Activated naive CD4-positive, alpha-beta T cell treated with anti-CD3 and anti-CD28 coated beads, Interleukin-2, amount 10 ng/mL, durations not matched to agents 5 hours and 36 hours (primary cell): ENCODE results near the gene PCDHGB1. TPM values are rescaled to one million over a fixed set of nuclear protein-coding genes. Genes with fewer than 3 reads are reported as not detected.

Experiments used
- total RNA-seq, 2 experiments: library from RNA; stranded (reverse); gene quantifications; one replicate each; pipeline ENCODE4 v1.2.3, GENCODE V29; 2021

PCDHGB1 gene
- total RNA-seq, 2 experiments from 2014 or later = not detected

DNA sequence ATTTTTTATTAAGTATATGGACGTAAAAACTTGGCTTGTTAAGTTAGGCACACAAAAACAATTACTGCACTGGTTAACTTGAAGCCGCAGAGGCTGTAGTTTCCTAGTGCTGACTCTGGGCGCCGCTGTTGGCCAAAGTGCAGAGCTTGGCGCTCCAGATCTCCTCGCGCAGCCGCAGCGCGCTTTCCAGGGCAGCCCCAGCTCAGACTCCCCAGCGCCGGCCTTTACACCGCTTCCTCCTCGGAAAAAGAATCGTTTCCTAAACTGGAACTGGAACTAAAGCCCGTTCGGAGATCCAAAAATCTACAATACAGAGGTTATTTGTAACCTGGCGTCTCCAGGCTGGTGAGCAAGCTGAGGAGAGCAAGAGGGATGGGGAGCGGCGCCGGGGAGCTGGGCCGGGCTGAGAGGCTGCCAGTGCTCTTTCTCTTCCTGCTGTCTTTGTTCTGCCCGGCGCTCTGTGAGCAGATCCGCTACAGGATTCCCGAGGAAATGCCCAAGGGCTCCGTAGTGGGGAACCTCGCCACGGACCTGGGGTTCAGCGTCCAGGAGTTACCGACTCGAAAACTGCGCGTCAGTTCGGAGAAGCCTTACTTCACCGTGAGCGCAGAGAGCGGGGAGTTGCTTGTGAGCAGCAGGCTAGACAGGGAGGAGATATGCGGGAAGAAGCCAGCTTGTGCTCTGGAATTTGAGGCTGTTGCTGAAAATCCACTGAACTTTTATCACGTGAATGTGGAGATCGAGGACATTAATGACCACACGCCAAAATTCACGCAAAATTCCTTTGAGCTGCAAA is 48.1 kb downstream of the PCDHGB1 start, which contains the start of gene PCDHGB5:
PCDHGB5 (plus strand) TSS at position 192 of the 796 bp plus-strand sequence; CDS start at position 373, 181 bp downstream.

Other genes with a start within 250 kb of the PCDHGB1 start
- gene PCDHB3, start 249.6 kb upstream of the PCDHGB1 start, total RNA-seq = not detected
- not detected for gene PCDHB4, start 228.3 kb upstream of the PCDHGB1 start, total RNA-seq
- gene PCDHB5, start 214.9 kb upstream of the PCDHGB1 start, total RNA-seq = not detected
- not detected for gene PCDHB6, start 200.0 kb upstream of the PCDHGB1 start, total RNA-seq
- not detected for gene PCDHB7, start 177.5 kb upstream of the PCDHGB1 start, total RNA-seq
- gene PCDHB8, start 172.3 kb upstream of the PCDHGB1 start, total RNA-seq = not detected
- not detected for gene PCDHB16, start 167.7 kb upstream of the PCDHGB1 start, total RNA-seq
- not detected for gene PCDHB9, start 162.9 kb upstream of the PCDHGB1 start, total RNA-seq
- not detected for gene PCDHB10, start 157.7 kb upstream of the PCDHGB1 start, total RNA-seq
- not detected for gene PCDHB11, start 150.5 kb upstream of the PCDHGB1 start, total RNA-seq
- gene PCDHB12, start 141.4 kb upstream of the PCDHGB1 start, total RNA-seq = not detected
- not detected for gene PCDHB13, start 136.2 kb upstream of the PCDHGB1 start, total RNA-seq
- gene PCDHB14, start 126.8 kb upstream of the PCDHGB1 start, total RNA-seq = not detected
- gene PCDHB15, start 104.7 kb upstream of the PCDHGB1 start, total RNA-seq = not detected
- 1 to 10 TPM in 1 of 2 experiments, under 1 TPM in 1; 0.45 to 1.1 TPM for gene SLC25A2, start 46.0 kb upstream of the PCDHGB1 start, total RNA-seq
- gene TAF7, start 29.3 kb upstream of the PCDHGB1 start, total RNA-seq = 10 to 100 TPM; 73.2 to 73.7 TPM
- gene PCDHGA1, start 19.6 kb upstream of the PCDHGB1 start, total RNA-seq = not detected
- gene PCDHGA2, start 11.3 kb upstream of the PCDHGB1 start, total RNA-seq = not detected
- gene PCDHGA3, start 6.3 kb upstream of the PCDHGB1 start, total RNA-seq = not detected
- under 1 TPM; 0.10 to 0.14 TPM for gene PCDHGA4, start 4.9 kb downstream of the PCDHGB1 start, total RNA-seq
- gene PCDHGB2, start 9.9 kb downstream of the PCDHGB1 start, total RNA-seq = under 1 TPM in 1 of 2 experiments, not detected in 1; 0.12 TPM
- gene PCDHGA5, start 14.1 kb downstream of the PCDHGB1 start, total RNA-seq = not detected
- under 1 TPM; 0.10 to 0.14 TPM for gene PCDHGB3, start 20.1 kb downstream of the PCDHGB1 start, total RNA-seq
- under 1 TPM; 0.10 to 0.12 TPM for gene PCDHGA6, start 23.8 kb downstream of the PCDHGB1 start, total RNA-seq
- not detected for gene PCDHGA7, start 32.6 kb downstream of the PCDHGB1 start, total RNA-seq
- gene PCDHGB4, start 37.6 kb downstream of the PCDHGB1 start, total RNA-seq = not detected
- under 1 TPM in 1 of 2 experiments, not detected in 1; 0.05 TPM for gene PCDHGA8, start 42.5 kb downstream of the PCDHGB1 start, total RNA-seq
- under 1 TPM in 1 of 2 experiments, not detected in 1; 0.08 TPM for gene PCDHGB5, start 47.8 kb downstream of the PCDHGB1 start, total RNA-seq
- gene PCDHGA9, start 52.7 kb downstream of the PCDHGB1 start, total RNA-seq = under 1 TPM in 1 of 2 experiments, not detected in 1; 0.08 TPM
- under 1 TPM in 1 of 2 experiments, not detected in 1; 0.05 TPM for gene PCDHGB6, start 57.9 kb downstream of the PCDHGB1 start, total RNA-seq
- gene PCDHGA10, start 62.9 kb downstream of the PCDHGB1 start, total RNA-seq = under 1 TPM; 0.05 TPM
- gene PCDHGB7, start 67.6 kb downstream of the PCDHGB1 start, total RNA-seq = under 1 TPM in 1 of 2 experiments, not detected in 1; 0.08 TPM
- under 1 TPM in 1 of 2 experiments, not detected in 1; 0.05 TPM for gene PCDHGA11, start 71.0 kb downstream of the PCDHGB1 start, total RNA-seq
- not detected for gene PCDHGA12, start 80.4 kb downstream of the PCDHGB1 start, total RNA-seq
- not detected for gene PCDHGC3, start 125.9 kb downstream of the PCDHGB1 start, total RNA-seq
- not detected for gene PCDHGC4, start 134.9 kb downstream of the PCDHGB1 start, total RNA-seq
- gene PCDHGC5, start 139.0 kb downstream of the PCDHGB1 start, total RNA-seq = not detected